ENCODE measurements around the gene CLDND2.

The CLDND2 gene

GRCh38 chr19:51318687-51319648 lies 49.8 kb downstream of the CLDND2 start:
- Histone ChIP-seq H3K9ac (ENCODE audit: low read length) (no peak overlapping the region), H3K9me3 (ENCODE audit: control insufficient read depth, low read length) (no peaks in the 10 kb centered on the region), H3K27me3 (ENCODE audit: control insufficient read depth, insufficient read depth, low read length) (peaks cover 12% of the 10 kb centered on the region), H3K36me3 (ENCODE audit: control insufficient read depth, insufficient read depth, low read length) (no peaks in the 10 kb centered on the region), H3K4me3 (ENCODE audit: low read length) (no peak overlapping the region), H3K4me1 (ENCODE audit: control insufficient read depth, insufficient read depth, low read length) (no peaks in the 10 kb centered on the region)

- no peaks in the 10 kb centered on the region for H3K4me1 ChIP-seq (ENCODE audit: control insufficient read depth, insufficient read depth, low read length)
- peaks cover 12% of the 10 kb centered on the region for H3K27me3 ChIP-seq (ENCODE audit: control insufficient read depth, insufficient read depth, low read length)
- no peak overlapping the region for H3K4me3 ChIP-seq (ENCODE audit: low read length)
- no peak overlapping the region for H3K9ac ChIP-seq (ENCODE audit: low read length)
- no peaks in the 10 kb centered on the region for H3K36me3 ChIP-seq (ENCODE audit: control insufficient read depth, insufficient read depth, low read length)
- no peaks in the 10 kb centered on the region for H3K9me3 ChIP-seq (ENCODE audit: control insufficient read depth, low read length)
These were observed 50.8 kb downstream of the CLDND2 start for GRCh38 chr19:51317968-51318367.

GRCh38 chr19:51317376-51317775 lies 51.4 kb downstream of the CLDND2 start:
- no peaks in the 10 kb centered on the region for H3K4me1 ChIP-seq (ENCODE audit: control insufficient read depth, insufficient read depth, low read length)
- H3K27me3 ChIP-seq (ENCODE audit: control insufficient read depth, insufficient read depth, low read length), result peaks cover 13% of the 10 kb centered on the region
- no peak overlapping the region for H3K4me3 ChIP-seq (ENCODE audit: low read length)
- H3K9ac ChIP-seq (ENCODE audit: low read length), result no peak overlapping the region
- H3K36me3 ChIP-seq (ENCODE audit: control insufficient read depth, insufficient read depth, low read length), result no peaks in the 10 kb centered on the region
- H3K9me3 ChIP-seq (ENCODE audit: control insufficient read depth, low read length), result no peaks in the 10 kb centered on the region
